Muscle layer of duodenum (tissue), 2 donors: ENCODE data around the gene RGS6.

ENCODE experiments used
- H3K27ac ChIP-seq: one replicate; pipeline ENCODE4 v1.7.0; 2013; ENCODE audit warnings: mild to moderate bottlenecking, low read length
- H3K27me3 ChIP-seq: one replicate; pipeline ENCODE4 v1.7.0; 2013; ENCODE audit warnings: low read depth, mild to moderate bottlenecking, control low read depth, low read length
- H3K36me3 ChIP-seq, 2 donors: one replicate each; pipeline ENCODE4 v1.7.0; 2013; ENCODE audit warnings: low read length in 2 of 2, control low read depth in 1 of 2, mild to moderate bottlenecking in 1 of 2; ENCODE audit not compliant: insufficient read depth in 2 of 2, control insufficient read depth in 1 of 2
- H3K4me1 ChIP-seq, 2 donors: one replicate each; pipeline ENCODE4 v1.7.0; 2013; ENCODE audit warnings: low read length in 2 of 2, mild to moderate bottlenecking in 2 of 2, control low read depth in 1 of 2, moderate library complexity in 1 of 2; ENCODE audit not compliant: insufficient read depth in 2 of 2, control insufficient read depth in 1 of 2
- H3K4me3 ChIP-seq, 2 donors: one replicate each; pipeline ENCODE4 v1.7.0; 2013; ENCODE audit warnings: low read length in 2 of 2, low read depth in 1 of 2, mild to moderate bottlenecking in 1 of 2
- H3K9me3 ChIP-seq, 2 donors: one replicate each; pipeline ENCODE4 v1.7.0; 2013; ENCODE audit warnings: low read length in 2 of 2, control low read depth in 1 of 2, mild to moderate bottlenecking in 1 of 2; ENCODE audit not compliant: control insufficient read depth in 1 of 2
- donor health status: healthy.

Gene RGS6

GRCh38 chr14:71947947-71948500 lies 15.8 kb downstream of the RGS6 start:
- Histone ChIP-seq H3K27me3 (no peaks in the 10 kb centered on the region), H3K27ac (no peak overlapping the region), H3K4me3 (no peak overlapping the region), H3K4me1 (no peaks in the 10 kb centered on the region), H3K36me3 (no peaks in the 10 kb centered on the region), H3K9me3 (peaks cover 0 to 6% of the 10 kb centered on the region in 2 donors)

GRCh38 chr14:71952381-71953363 lies 20.4 kb downstream of the RGS6 start:
- Histone ChIP-seq H3K27me3 (no peaks in the 10 kb centered on the region), H3K27ac (no peak overlapping the region), H3K4me3 (no peak overlapping the region), H3K4me1 (no peaks in the 10 kb centered on the region), H3K36me3 (no peaks in the 10 kb centered on the region), H3K9me3 (peaks cover 0 to 6% of the 10 kb centered on the region in 2 donors)

- Histone ChIP-seq H3K27me3 (no peaks in the 10 kb centered on the region), H3K27ac (no peak overlapping the region), H3K9me3 (no peaks in the 10 kb centered on the region), H3K36me3 (no peaks in the 10 kb centered on the region), H3K4me1 (no peaks in the 10 kb centered on the region), H3K4me3 (no peak overlapping the region)
Observed at GRCh38 chr14:71956920-71957563, 24.8 kb downstream of the RGS6 start.

GRCh38 chr14:71959055-71959454 lies 26.8 kb downstream of the RGS6 start:
- no peaks in the 10 kb centered on the region for H3K4me1 ChIP-seq
- no peaks in the 10 kb centered on the region for H3K9me3 ChIP-seq
- H3K36me3 ChIP-seq, result no peaks in the 10 kb centered on the region
- no peak overlapping the region for H3K4me3 ChIP-seq
- H3K27ac ChIP-seq, result no peak overlapping the region
- no peaks in the 10 kb centered on the region for H3K27me3 ChIP-seq

- no peaks in the 10 kb centered on the region for H3K4me1 ChIP-seq
- H3K27ac ChIP-seq, result no peak overlapping the region
- no peaks in the 10 kb centered on the region for H3K27me3 ChIP-seq
- H3K4me3 ChIP-seq, result no peak overlapping the region
- no peaks in the 10 kb centered on the region for H3K36me3 ChIP-seq
- H3K9me3 ChIP-seq, result no peaks in the 10 kb centered on the region
Observed at GRCh38 chr14:71960494-71961353, 28.5 kb downstream of the RGS6 start.

GRCh38 chr14:71961972-71962371 lies 29.7 kb downstream of the RGS6 start:
- H3K9me3 ChIP-seq, result no peaks in the 10 kb centered on the region
- H3K27ac ChIP-seq, result no peak overlapping the region
- H3K4me1 ChIP-seq, result no peaks in the 10 kb centered on the region
- no peaks in the 10 kb centered on the region for H3K27me3 ChIP-seq
- no peaks in the 10 kb centered on the region for H3K36me3 ChIP-seq
- no peak overlapping the region for H3K4me3 ChIP-seq

- Histone ChIP-seq H3K4me3 (no peak overlapping the region), H3K27ac (no peak overlapping the region), H3K27me3 (no peaks in the 10 kb centered on the region), H3K9me3 (no peaks in the 10 kb centered on the region), H3K36me3 (no peaks in the 10 kb centered on the region), H3K4me1 (no peaks in the 10 kb centered on the region)
Observed at GRCh38 chr14:71964716-71965115, 32.5 kb downstream of the RGS6 start.

GRCh38 chr14:71966528-71966927 lies 34.3 kb downstream of the RGS6 start:
- Histone ChIP-seq H3K36me3 (no peaks in the 10 kb centered on the region), H3K27me3 (no peaks in the 10 kb centered on the region), H3K27ac (no peak overlapping the region), H3K9me3 (no peaks in the 10 kb centered on the region), H3K4me1 (no peaks in the 10 kb centered on the region), H3K4me3 (no peak overlapping the region)

GRCh38 chr14:71967704-71968103 lies 35.5 kb downstream of the RGS6 start:
- Histone ChIP-seq H3K4me1 (no peaks in the 10 kb centered on the region), H3K9me3 (no peaks in the 10 kb centered on the region), H3K27me3 (no peaks in the 10 kb centered on the region), H3K4me3 (no peak overlapping the region), H3K27ac (no peak overlapping the region), H3K36me3 (no peaks in the 10 kb centered on the region)

- Histone ChIP-seq H3K27ac (no peak overlapping the region), H3K9me3 (no peaks in the 10 kb centered on the region), H3K27me3 (no peaks in the 10 kb centered on the region)
Observed at GRCh38 chr14:71970272-71970671, 38.0 kb downstream of the RGS6 start.

More at GRCh38 chr14:71970272-71970671, 38.0 kb downstream of the RGS6 start:
- H3K36me3 ChIP-seq, result no peaks in the 10 kb centered on the region
- no peaks in the 10 kb centered on the region for H3K4me1 ChIP-seq
- no peak overlapping the region for H3K4me3 ChIP-seq
